Activated CD8-positive, alpha-beta T cell treated with anti-CD3 and anti-CD28 coated beads, Interleukin-2, amount 10 ng/mL, durations not matched to agents 7 days and 5 days (primary cell): Measurements from ENCODE around the gene KATNIP. TPM values are rescaled to one million over a fixed set of nuclear protein-coding genes. Genes with fewer than 3 reads are reported as not detected.

Source experiments
- ATAC-seq: fragments of 150-1000 bp; cut with Tn5 transposase; one replicate; pipeline ENCODE4 v1.10.0; 2021; ENCODE audit warnings: moderate library complexity
- CTCF ChIA-PET: fragments of 350-600 bp; sonication (Branson Sonifier 250); formaldehyde crosslinking; loops from one replicate; lab custom pipeline; 2021; ENCODE audit warnings: antibody characterized with exemption; lab: Charles Lee
- POLR2A ChIA-PET: fragments of 350-600 bp; sonication (Branson Sonifier 250); formaldehyde crosslinking; loops from one replicate; lab custom pipeline; 2021; ENCODE audit warnings: antibody characterized with exemption; lab: Charles Lee
- DNase-seq: peaks from one replicate; pipeline ENCODE4 v3.0.0-alpha.2; 2020
- H3K27ac Mint-ChIP-seq: one replicate; pipeline ENCODE4 v1.8.0; 2021; ENCODE audit warnings: mild to moderate bottlenecking, mixed read lengths
- H3K27me3 Mint-ChIP-seq: one replicate; pipeline ENCODE4 v1.8.0; 2021; ENCODE audit warnings: low read depth, mixed read lengths
- H3K36me3 Mint-ChIP-seq: one replicate; pipeline ENCODE4 v1.8.0; 2021; ENCODE audit warnings: low read depth, mixed read lengths
- H3K4me1 Mint-ChIP-seq: one replicate; pipeline ENCODE4 v1.8.0; 2021; ENCODE audit warnings: low read depth, mixed read lengths
- H3K4me3 Mint-ChIP-seq: one replicate; pipeline ENCODE4 v1.8.0; 2021; ENCODE audit warnings: mild to moderate bottlenecking, mixed read lengths
- H3K9me3 Mint-ChIP-seq: one replicate; pipeline ENCODE4 v1.8.0; 2022; ENCODE audit warnings: mixed read lengths; ENCODE audit not compliant: insufficient read depth
- total RNA-seq, 2 experiments: library from RNA; stranded (reverse); gene quantifications; one replicate each; pipeline ENCODE4 v1.2.3, GENCODE V29; 2021

The KATNIP gene
- total RNA-seq, 2 experiments from 2014 or later: 18.6 to 19.0 TPM

DNA sequence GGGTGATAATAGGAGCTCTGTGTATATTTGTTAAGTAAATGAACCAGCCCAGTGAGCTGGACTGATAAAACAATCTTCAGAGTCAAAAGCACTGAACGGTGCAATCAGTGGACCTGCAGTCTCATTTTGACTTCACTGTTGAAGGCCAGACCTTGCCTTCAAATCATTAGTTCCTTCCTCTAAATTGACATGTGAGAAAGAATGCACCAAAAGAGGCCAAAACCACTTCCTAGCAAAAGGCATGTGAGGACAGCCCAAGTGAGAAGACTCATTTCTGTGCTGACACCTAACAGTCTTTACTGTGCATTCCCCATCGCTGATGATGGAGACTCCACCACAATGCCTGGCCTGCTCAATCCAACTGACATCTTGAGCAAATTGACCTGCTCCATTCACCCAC, 10.8 kb upstream of the KATNIP start:
- Mint-ChIP-seq H3K9me3 (no peaks in the 10 kb centered on the region), H3K27ac (peak overlapping the region; percentile 62), H3K4me3 (no peak overlapping the region), H3K36me3 (peaks cover 66% of the 10 kb centered on the region), H3K4me1 (peaks cover 16% of the 10 kb centered on the region), H3K27me3 (no peaks in the 10 kb centered on the region)
- ChIA-PET CTCF (no interaction called here), POLR2A (no interaction called here)
- ATAC-seq (no peak), DNase-seq (no peak)

DNA sequence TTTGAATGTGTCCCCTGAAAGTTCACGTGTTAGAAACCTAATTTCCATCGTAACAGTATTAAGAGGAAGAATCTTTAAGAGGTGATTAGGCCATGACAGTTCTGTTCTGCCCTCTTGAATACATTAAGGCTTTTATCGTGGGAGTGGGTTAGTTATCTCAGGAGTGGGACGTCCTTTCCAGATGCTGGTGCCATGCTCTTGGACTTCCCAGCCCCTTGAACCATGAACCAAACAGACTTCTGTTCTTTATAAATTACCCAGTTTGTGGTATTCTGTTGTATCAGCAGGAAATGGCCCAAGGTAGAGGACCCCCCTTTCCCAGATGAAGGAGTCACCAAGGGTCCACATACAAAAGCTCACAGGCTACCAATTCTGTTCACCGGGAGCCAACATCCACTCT, 10.3 kb upstream of the KATNIP start:
- peaks cover 68% of the 10 kb centered on the region for H3K36me3 Mint-ChIP-seq
- CTCF ChIA-PET: no interaction called here
- POLR2A ChIA-PET: no interaction called here
- H3K9me3 Mint-ChIP-seq: no peaks in the 10 kb centered on the region
- H3K4me1 Mint-ChIP-seq: peaks cover 16% of the 10 kb centered on the region
- DNase-seq (no peak), ATAC-seq (no peak)
- no peaks in the 10 kb centered on the region for H3K27me3 Mint-ChIP-seq
- no peak overlapping the region for H3K4me3 Mint-ChIP-seq
- peak overlapping the region; percentile 5 for H3K27ac Mint-ChIP-seq

DNA sequence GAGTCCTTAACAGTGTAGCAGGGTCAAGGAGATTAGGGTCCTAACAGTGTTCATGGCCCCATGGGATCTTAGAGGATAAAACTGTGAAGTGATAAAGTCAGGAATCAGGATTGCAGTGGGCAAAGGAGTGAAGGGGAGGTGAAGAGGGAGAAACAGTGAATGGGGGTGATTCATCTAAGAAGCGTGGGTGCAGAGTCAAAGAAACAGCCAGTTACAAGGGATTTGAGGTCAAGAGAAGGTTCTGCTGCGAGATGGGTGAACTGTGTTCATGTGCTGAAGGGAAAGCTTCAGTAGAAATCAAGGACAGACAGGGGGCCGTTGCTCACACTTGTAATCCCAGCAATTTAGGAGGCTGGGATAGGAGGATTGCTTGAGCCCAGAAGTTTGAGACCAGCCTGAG, 6.1 kb upstream of the KATNIP start:
- Mint-ChIP-seq H3K4me3 (no peak overlapping the region), H3K27ac (no peak overlapping the region), H3K36me3 (peaks cover 52% of the 10 kb centered on the region), H3K4me1 (peaks cover 27% of the 10 kb centered on the region), H3K27me3 (no peaks in the 10 kb centered on the region), H3K9me3 (no peaks in the 10 kb centered on the region)
- ATAC-seq: no peak
- POLR2A ChIA-PET: no interaction called here
- CTCF ChIA-PET: no interaction called here
- no peak for DNase-seq

DNA sequence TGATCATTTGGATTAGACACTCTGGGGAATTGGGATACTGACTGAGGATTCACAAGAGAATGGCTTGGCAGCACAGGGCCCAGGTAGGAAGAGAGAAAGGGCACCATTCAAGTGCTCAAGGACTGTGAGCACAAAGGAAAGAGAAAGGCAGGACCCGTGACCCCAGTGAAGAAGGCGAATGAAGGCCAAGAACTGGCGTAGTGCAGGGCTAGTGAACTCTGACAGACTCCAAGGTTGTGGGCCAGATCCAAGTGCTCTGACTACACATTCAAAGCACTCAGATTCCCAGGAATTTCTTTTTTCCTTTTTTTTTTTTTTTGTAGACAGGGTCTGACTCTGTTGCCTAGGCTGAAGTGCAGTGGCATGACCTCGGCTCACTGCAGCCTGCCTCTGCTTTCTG, 5.3 kb upstream of the KATNIP start:
- H3K27me3 Mint-ChIP-seq: no peaks in the 10 kb centered on the region
- ChIA-PET CTCF (interaction anchor here (0.7 kb wide), 1 partner anchor 44 kb away, joined by 3 read pairs; no protein-coding TSS in a partner anchor), POLR2A (no interaction called here)
- H3K4me1 Mint-ChIP-seq: peaks cover 24% of the 10 kb centered on the region
- no peak for DNase-seq
- no peaks in the 10 kb centered on the region for H3K9me3 Mint-ChIP-seq
- peaks cover 45% of the 10 kb centered on the region for H3K36me3 Mint-ChIP-seq
- H3K27ac Mint-ChIP-seq: no peak overlapping the region
- no peak for ATAC-seq
- no peak overlapping the region for H3K4me3 Mint-ChIP-seq

DNA sequence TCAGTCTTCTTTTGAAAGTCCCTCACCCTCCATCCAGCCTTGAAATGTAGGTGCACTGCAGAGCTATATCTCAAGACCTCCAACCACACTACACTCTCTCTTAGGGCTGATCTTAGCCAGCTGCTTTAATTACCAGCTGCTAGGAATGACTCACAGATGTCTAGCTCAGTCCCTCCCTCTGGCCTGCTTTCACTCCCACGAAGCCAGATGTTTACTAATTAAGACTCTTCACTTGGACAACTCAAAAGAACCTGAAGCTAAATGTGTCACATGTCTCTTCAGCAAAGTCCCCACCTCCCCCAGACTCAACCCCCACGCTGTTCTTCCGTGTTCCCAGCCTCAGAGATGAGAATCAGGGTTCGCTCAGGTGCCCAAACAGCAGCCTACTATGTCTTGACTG, 2.8 kb upstream of the KATNIP start:
- no peak overlapping the region for H3K4me3 Mint-ChIP-seq
- H3K4me1 Mint-ChIP-seq: peaks cover 36% of the 10 kb centered on the region

DNA sequence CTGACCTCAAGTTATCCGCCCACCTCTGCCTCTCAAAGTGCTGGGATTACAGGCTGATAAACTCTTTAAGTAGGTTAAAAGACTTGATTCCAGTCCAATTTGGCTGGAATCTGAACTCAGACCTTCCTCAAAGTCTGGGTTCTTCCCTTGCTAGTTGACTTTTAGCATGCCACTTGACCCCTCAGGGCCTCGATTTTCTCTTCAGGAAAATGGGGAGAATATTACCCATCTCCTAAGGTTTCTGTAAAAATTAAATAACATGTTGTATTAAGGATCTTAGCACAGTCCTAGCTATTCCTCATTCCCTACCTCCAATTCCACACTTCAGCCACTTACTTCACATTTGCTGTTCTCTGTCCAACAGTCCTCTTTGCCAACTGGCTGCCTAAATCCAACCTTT, 2.1 kb upstream of the KATNIP start:
- peaks cover 36% of the 10 kb centered on the region for H3K4me1 Mint-ChIP-seq
- no peak for DNase-seq
- no peaks in the 10 kb centered on the region for H3K9me3 Mint-ChIP-seq
- no peak overlapping the region for H3K27ac Mint-ChIP-seq
- CTCF ChIA-PET: interaction anchor here (1.5 kb wide), 1 partner anchor 32 kb away, joined by 5 read pairs; no protein-coding TSS in a partner anchor
- ATAC-seq: no peak
- H3K27me3 Mint-ChIP-seq: no peaks in the 10 kb centered on the region
- no peak overlapping the region for H3K4me3 Mint-ChIP-seq
- peaks cover 19% of the 10 kb centered on the region for H3K36me3 Mint-ChIP-seq
- POLR2A ChIA-PET: no interaction called here

More for the DNA sequence above, 2.8 kb upstream of the KATNIP start:
- no peaks in the 10 kb centered on the region for H3K27me3 Mint-ChIP-seq
- ATAC-seq: no peak
- no peaks in the 10 kb centered on the region for H3K9me3 Mint-ChIP-seq
- POLR2A ChIA-PET: no interaction called here
- H3K27ac Mint-ChIP-seq: no peak overlapping the region
- H3K36me3 Mint-ChIP-seq: peaks cover 23% of the 10 kb centered on the region
- no peak for DNase-seq
- CTCF ChIA-PET: interaction anchor here (1.5 kb wide), 1 partner anchor 31 kb away, joined by 5 read pairs; no protein-coding TSS in a partner anchor

DNA sequence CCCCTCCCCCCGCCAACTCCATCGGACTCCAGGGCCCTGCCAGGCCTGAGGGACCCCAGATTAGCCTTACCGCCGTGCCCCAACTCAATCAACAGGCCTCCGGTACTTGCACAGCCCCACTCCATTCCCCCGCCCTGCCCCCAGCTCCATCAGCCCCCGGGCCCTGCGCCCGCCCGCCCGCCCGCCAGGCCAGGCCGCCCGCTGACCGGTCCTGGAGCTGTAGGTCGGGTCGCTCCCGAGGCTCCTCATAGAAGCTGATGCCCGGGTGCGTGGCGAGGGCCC, 539 bp upstream of the KATNIP start:
- ChIA-PET CTCF (interaction anchor here (1.3 to 2.4 kb wide), 3 partner anchors 8 to 521 kb away, joined by 6 to 11 read pairs (median 7); no protein-coding TSS in a partner anchor), POLR2A (interaction anchor here (1.0 to 1.9 kb wide), 11 partner anchors 8 to 346 kb away, joined by 3 to 11 read pairs (median 5); partner anchors contain the start of genes IL21R and KDM8)
- DNase-seq: peak; percentile 40
- Mint-ChIP-seq H3K4me1 (peaks cover 36% of the 10 kb centered on the region), H3K27me3 (no peaks in the 10 kb centered on the region), H3K36me3 (peaks cover 9% of the 10 kb centered on the region), H3K4me3 (peak overlapping the region; percentile 98), H3K9me3 (no peaks in the 10 kb centered on the region), H3K27ac (peak overlapping the region; percentile 96)
- ATAC-seq: peak; percentile 50

DNA sequence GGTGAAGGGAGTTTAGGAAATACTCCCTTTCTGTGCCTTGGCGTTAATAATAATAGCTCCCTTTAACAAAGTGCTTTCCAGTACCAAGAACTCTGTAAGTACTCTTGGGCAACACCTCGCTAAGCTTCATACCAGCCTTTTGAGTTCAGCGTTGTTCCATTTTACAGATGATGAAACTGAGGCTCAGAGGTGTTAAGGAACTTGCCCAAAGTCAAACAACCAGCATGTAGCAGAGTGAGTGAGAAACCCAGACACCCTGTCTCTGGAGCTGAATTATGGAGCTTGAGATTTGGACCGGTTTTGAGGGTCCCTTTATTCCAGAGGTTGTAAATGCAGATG, 607 bp downstream of the KATNIP start:
- POLR2A ChIA-PET: interaction anchor here (0.6 to 1.9 kb wide), 11 partner anchors 9 to 590 kb away, joined by 3 to 11 read pairs (median 4); partner anchors contain the start of genes IL21R and KDM8
- CTCF ChIA-PET: interaction anchor here (1.1 to 2.4 kb wide), 4 partner anchors 10 to 520 kb away, joined by 3 to 11 read pairs (median 6); no protein-coding TSS in a partner anchor

DNA sequence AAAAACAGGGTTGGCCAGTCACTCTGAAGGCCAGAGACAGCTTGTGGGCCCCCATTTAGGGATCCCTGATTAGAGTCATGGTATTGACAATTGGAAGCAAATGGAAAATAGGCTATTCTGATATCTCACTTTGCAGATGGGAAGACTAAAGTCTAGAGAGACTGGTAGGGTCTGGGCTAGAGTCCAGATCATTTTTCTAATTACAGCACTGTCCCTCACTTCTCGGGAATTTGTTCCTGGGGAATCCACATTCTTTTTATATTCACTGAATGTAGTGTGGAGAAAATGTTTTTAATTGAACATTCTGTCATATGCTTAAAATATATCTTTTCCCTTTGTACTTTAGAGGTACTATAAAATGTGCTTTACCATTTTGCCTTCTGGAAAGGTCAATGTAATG, 1.1 kb downstream of the KATNIP start:
- Mint-ChIP-seq H3K27ac (no peak overlapping the region), H3K4me1 (peaks cover 36% of the 10 kb centered on the region), H3K36me3 (peaks cover 1% of the 10 kb centered on the region), H3K9me3 (no peaks in the 10 kb centered on the region), H3K27me3 (no peaks in the 10 kb centered on the region), H3K4me3 (peak overlapping the region; percentile 98)
- CTCF ChIA-PET: interaction anchor here (1.9 to 2.4 kb wide), 2 partner anchors 35 to 519 kb away, joined by 6 to 11 read pairs; no protein-coding TSS in a partner anchor
- DNase-seq (no peak), ATAC-seq (no peak)
- POLR2A ChIA-PET: interaction anchor here (0.6 to 1.9 kb wide), 4 partner anchors 19 to 347 kb away, joined by 4 to 11 read pairs (median 5); partner anchors contain the start of genes IL21R and KDM8

More for the DNA sequence above, 607 bp downstream of the KATNIP start:
- peak overlapping the region; percentile 96 for H3K27ac Mint-ChIP-seq
- peaks cover 36% of the 10 kb centered on the region for H3K4me1 Mint-ChIP-seq
- peak overlapping the region; percentile 98 for H3K4me3 Mint-ChIP-seq
- ATAC-seq (no peak), DNase-seq (no peak)
- no peaks in the 10 kb centered on the region for H3K9me3 Mint-ChIP-seq
- peaks cover 2% of the 10 kb centered on the region for H3K36me3 Mint-ChIP-seq
- no peaks in the 10 kb centered on the region for H3K27me3 Mint-ChIP-seq

DNA sequence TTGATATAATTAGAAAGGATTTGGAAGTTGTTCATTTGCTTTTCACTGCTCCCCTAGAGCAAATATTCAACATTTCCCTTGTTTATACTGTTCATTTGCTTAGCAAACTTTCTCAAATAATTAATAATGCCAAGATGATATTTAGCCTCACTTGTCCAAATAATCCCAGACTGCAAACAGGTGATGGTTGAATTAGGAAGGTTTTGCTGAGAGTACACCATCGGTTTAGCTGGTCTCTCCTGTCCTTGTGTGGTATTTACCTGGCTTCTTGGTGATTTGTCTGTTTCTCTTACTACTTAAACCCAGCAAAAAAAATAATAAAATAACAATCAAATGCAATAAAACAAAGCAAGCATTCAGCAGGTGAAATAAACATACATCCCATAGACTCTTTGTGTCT, 6.5 kb downstream of the KATNIP start:
- DNase-seq (no peak), ATAC-seq (no peak)
- H3K4me1 Mint-ChIP-seq: no peaks in the 10 kb centered on the region
- POLR2A ChIA-PET: interaction anchor here (0.6 to 0.7 kb wide), 2 partner anchors 18 to 276 kb away, joined by 3 to 4 read pairs; no protein-coding TSS in a partner anchor
- no peaks in the 10 kb centered on the region for H3K9me3 Mint-ChIP-seq
- no peak overlapping the region for H3K27ac Mint-ChIP-seq
- CTCF ChIA-PET: no interaction called here
- H3K27me3 Mint-ChIP-seq: no peaks in the 10 kb centered on the region
- no peak overlapping the region for H3K4me3 Mint-ChIP-seq
- no peaks in the 10 kb centered on the region for H3K36me3 Mint-ChIP-seq

DNA sequence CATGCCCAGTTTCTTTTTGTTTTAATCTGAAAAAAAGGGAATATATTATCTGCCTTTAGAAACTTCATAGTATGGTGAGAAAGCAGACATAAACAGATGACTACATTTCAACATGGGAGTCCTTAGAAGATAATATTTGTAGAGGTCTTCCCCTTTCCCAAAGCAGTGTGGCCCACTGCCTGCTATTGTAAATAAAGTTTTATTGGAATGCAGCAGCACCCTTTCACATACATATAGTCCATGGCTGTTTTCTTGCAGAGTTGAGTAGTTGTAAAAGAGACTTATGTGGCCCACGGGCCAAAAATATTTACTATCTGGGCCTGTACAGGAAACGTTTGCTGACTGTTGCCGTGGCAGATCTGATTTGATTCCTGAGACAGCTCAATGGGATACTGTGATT, 8.5 kb downstream of the KATNIP start:
- H3K36me3 Mint-ChIP-seq: no peaks in the 10 kb centered on the region
- H3K9me3 Mint-ChIP-seq: no peaks in the 10 kb centered on the region
- POLR2A ChIA-PET: interaction anchor here (1.5 kb wide), 1 partner anchor 9 kb away, joined by 5 read pairs; the partner anchor contains the start of genes GTF3C1 and KATNIP
- no peaks in the 10 kb centered on the region for H3K4me1 Mint-ChIP-seq
- no peak for DNase-seq
- no peak overlapping the region for H3K4me3 Mint-ChIP-seq
- CTCF ChIA-PET: no interaction called here
- no peaks in the 10 kb centered on the region for H3K27me3 Mint-ChIP-seq
- no peak for ATAC-seq
- no peak overlapping the region for H3K27ac Mint-ChIP-seq

DNA sequence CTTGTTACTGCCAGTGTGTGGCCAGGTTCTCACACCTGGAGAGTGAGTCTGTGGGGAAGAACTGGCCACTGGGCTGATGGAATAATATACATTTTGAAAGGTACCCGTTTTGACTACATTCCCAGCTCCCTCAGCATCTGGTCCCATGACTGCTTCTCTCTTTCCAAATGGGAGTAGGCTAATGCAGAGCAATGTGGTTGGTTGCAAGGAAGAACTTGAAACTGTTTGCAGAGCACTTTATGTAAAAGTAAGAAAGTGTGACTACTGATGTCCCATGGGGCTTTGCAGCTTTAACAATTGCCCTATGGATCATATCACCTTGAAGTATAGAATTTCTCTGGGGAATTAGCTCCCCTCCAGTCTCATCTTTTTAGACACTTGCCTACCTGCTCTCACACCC, 9.0 kb downstream of the KATNIP start:
- ATAC-seq (no peak), DNase-seq (no peak)
- H3K4me1 Mint-ChIP-seq: no peaks in the 10 kb centered on the region
- H3K27ac Mint-ChIP-seq: no peak overlapping the region
- H3K36me3 Mint-ChIP-seq: no peaks in the 10 kb centered on the region
- ChIA-PET POLR2A (interaction anchor here (1.5 kb wide), 1 partner anchor 9 kb away, joined by 5 read pairs; the partner anchor contains the start of genes GTF3C1 and KATNIP), CTCF (interaction anchor here (0.6 kb wide), 1 partner anchor 18 kb away, joined by 3 read pairs; no protein-coding TSS in a partner anchor)
- no peaks in the 10 kb centered on the region for H3K27me3 Mint-ChIP-seq
- H3K4me3 Mint-ChIP-seq: no peak overlapping the region
- H3K9me3 Mint-ChIP-seq: no peaks in the 10 kb centered on the region
